DND-41 (cell line): ENCODE data around the gene ZNF544.

Experiments
- ATAC-seq: fragments of 200-7000 bp; cut with Tn5 transposase; 3 replicates; pipeline ENCODE4 v1.9.1; 2021; ENCODE audit warnings: low read depth; ENCODE audit not compliant: insufficient read depth
- DNase-seq: peaks from one replicate; pipeline ENCODE4 v3.0.0-alpha.2; 2020
- H2AFZ ChIP-seq: 2 replicates; pipeline ENCODE4 v1.6.0; 2012; ENCODE audit warnings: low read depth, low read length
- H3K27ac ChIP-seq: 2 replicates; pipeline ENCODE4 v1.5.1; 2012; ENCODE audit warnings: low read length, inconsistent platforms
- H3K27me3 ChIP-seq: fragments of 200-600 bp; sonication (generic); 2 replicates; pipeline ENCODE4 v1.6.0; 2012; ENCODE audit warnings: low read length, mild to moderate bottlenecking, inconsistent platforms; ENCODE audit not compliant: insufficient read depth, poor library complexity
- H3K36me3 ChIP-seq: 2 replicates; pipeline ENCODE4 v1.5.1; 2012; ENCODE audit warnings: low read length, inconsistent platforms; ENCODE audit not compliant: insufficient read depth
- H3K4me1 ChIP-seq: 2 replicates; pipeline ENCODE4 v1.5.1; 2012; ENCODE audit warnings: mild to moderate bottlenecking, low read length; ENCODE audit not compliant: insufficient read depth
- H3K4me2 ChIP-seq: 2 replicates; pipeline ENCODE4 v1.6.0; 2012; ENCODE audit warnings: mild to moderate bottlenecking, moderate library complexity, low read length, inconsistent platforms; ENCODE audit not compliant: insufficient read depth
- H3K4me3 ChIP-seq, 2 experiments: fragments of 200-600 bp in 1 of 2; shearing (Covaris generic) in 1 of 2; 2 replicates each; pipeline ENCODE4 v1.5.1; 2012 to 2016; ENCODE audit warnings: inconsistent platforms in 2 of 2, low read length in 2 of 2, mild to moderate bottlenecking in 2 of 2, low read depth in 1 of 2, moderate library complexity in 1 of 2
- H3K79me2 ChIP-seq: 2 replicates; pipeline ENCODE4 v1.6.0; 2012; ENCODE audit warnings: low read length, inconsistent platforms; ENCODE audit not compliant: insufficient read depth
- H3K9ac ChIP-seq: 2 replicates; pipeline ENCODE4 v1.6.0; 2012; ENCODE audit warnings: low read depth, mild to moderate bottlenecking, inconsistent platforms, low read length, moderate library complexity
- H3K9me3 ChIP-seq: 2 replicates; pipeline ENCODE4 v1.5.1; 2012; ENCODE audit warnings: low read length, moderate library complexity, mild to moderate bottlenecking, inconsistent platforms; ENCODE audit not compliant: insufficient read depth, severe bottlenecking
- H4K20me1 ChIP-seq: 2 replicates; pipeline ENCODE4 v1.6.0; 2012; ENCODE audit warnings: low read length; ENCODE audit not compliant: insufficient read depth
- CTCF ChIP-seq: IDR thresholded peaks from 2 replicates; pipeline ENCODE4 v1.5.1; 2012; ENCODE audit warnings: borderline replicate concordance, low read length, moderate library complexity, mild to moderate bottlenecking; ENCODE audit not compliant: poor library complexity, severe bottlenecking; ENCODE audit errors: extremely low read depth
- EZH2 ChIP-seq: IDR thresholded peaks from 3 replicates; pipeline ENCODE4 v1.6.1; 2012; ENCODE audit warnings: borderline replicate concordance, low read depth, mild to moderate bottlenecking, moderate library complexity, low read length, inconsistent platforms; ENCODE audit not compliant: severe bottlenecking

ZNF544 gene

DNA sequence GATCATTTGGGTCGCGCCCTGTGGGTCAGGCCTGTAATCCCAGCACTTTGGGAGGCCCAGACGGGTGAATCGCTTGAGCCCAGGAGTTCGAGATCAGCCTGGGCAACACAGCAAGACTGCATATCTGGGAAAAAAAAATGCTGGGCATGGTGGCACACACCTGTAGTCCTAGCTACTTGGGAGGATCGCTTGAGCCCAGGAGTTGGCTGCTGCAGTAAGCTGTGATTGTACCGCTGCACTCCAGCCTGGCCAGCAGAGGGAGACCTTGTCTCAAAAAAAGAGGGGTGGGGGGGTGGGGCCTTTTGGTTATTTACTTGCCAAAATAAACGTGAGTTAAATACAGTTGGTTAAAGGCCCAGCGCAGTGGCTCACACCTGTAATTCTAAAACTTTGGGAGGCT lies 9.8 kb upstream of the ZNF544 start:
- H3K4me1 ChIP-seq: 0 out of 2 replicates have a peak, but pooled peaks cover 2% of the 10 kb centered on the region
- H3K9me3 ChIP-seq: peaks cover 4% of the 10 kb centered on the region
- ATAC-seq: peak; percentile 74
- no peak overlapping the region for H3K4me3 ChIP-seq
- no peaks in the 10 kb centered on the region for H3K79me2 ChIP-seq
- no peaks in the 10 kb centered on the region for H4K20me1 ChIP-seq
- no peak overlapping the region for H2AFZ ChIP-seq
- peak; percentile 44 for DNase-seq
- no peaks in the 10 kb centered on the region for H3K36me3 ChIP-seq
- H3K27ac ChIP-seq: no peak overlapping the region
- TF ChIP-seq EZH2: no peak
- peak; percentile 58 for TF ChIP-seq CTCF
- H3K27me3 ChIP-seq: no peaks in the 10 kb centered on the region
- no peak overlapping the region for H3K4me2 ChIP-seq
- H3K9ac ChIP-seq: no peak overlapping the region

DNA sequence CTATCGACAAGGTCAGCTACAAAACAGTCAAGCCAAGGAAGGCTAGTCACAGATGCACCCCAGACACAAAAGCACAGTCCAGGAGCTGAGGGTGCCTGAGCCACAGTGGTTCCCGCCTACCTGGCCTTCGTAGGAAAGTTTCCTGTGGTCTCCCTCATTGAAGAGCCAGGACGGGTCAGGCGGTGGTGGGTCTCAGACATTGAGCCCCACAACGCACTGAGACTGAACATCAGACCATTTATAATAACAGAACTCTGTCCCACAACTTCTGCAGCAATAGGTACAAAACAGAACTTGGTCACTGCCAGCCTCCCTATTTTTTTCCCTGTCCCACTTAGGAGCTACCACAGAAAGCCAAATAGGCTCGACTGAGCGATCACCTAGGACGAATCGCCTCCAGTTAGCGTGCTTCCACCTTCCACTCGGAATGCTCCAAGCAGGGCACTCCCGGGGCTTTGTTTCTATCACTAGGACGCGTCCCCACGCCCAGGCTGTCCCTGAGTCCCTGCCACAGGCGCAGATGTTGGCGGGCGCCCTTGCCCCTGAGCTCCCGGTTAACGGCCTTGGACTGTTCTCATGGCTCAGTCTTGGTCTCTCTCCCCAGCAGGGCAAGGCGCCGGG lies 640 bp upstream of the ZNF544 start:
- H3K27me3 ChIP-seq: no peaks in the 10 kb centered on the region
- H4K20me1 ChIP-seq: no peaks in the 10 kb centered on the region
- peak overlapping the region; percentile 76 for H3K9ac ChIP-seq
- peaks cover 19% of the 10 kb centered on the region for H3K9me3 ChIP-seq
- H3K36me3 ChIP-seq: peaks cover 33% of the 10 kb centered on the region
- H3K4me2 ChIP-seq: peak overlapping the region; percentile 77
- no peak for TF ChIP-seq EZH2
- TF ChIP-seq CTCF: no peak
- ATAC-seq (peak; percentile 3; the same call in 2 of the 3 replicates), DNase-seq (no peak)
- H2AFZ ChIP-seq: peak overlapping the region; percentile 72
- H3K27ac ChIP-seq: peak overlapping the region; percentile 90
- H3K79me2 ChIP-seq: peaks cover 40% of the 10 kb centered on the region
- peaks cover 30% of the 10 kb centered on the region for H3K4me1 ChIP-seq
- peak overlapping the region; percentile 42 to 60; a peak in 3 of 4 replicates for H3K4me3 ChIP-seq

DNA sequence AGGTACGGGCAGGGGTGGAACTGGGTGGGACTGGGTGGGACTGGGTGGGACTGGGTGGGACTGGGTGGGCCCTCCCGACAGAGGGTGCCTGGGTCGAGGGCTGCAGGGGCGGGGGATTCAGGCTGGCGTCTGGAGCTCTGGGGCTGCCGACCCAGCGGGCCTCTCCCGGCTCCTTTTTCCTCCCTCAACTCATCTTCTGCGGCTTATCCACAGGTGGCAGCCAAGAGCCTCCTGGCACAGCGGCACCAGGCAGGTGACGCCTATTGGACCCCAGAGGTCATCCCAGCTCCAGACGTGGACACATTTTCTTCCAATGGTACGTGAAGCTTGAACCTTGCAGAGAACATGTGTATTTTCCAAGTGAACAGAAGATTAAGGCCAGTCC lies 533 bp downstream of the ZNF544 start:
- Histone ChIP-seq H3K4me1 (peaks cover 30% of the 10 kb centered on the region), H3K27me3 (no peaks in the 10 kb centered on the region), H3K4me2 (peak overlapping the region; percentile 77), H3K4me3 (peak overlapping the region; percentile 42 to 60; a peak in 3 of 4 replicates), H3K9ac (peak overlapping the region; percentile 76), H3K9me3 (peaks cover 21% of the 10 kb centered on the region), H3K79me2 (peaks cover 40% of the 10 kb centered on the region), H4K20me1 (no peaks in the 10 kb centered on the region), H3K27ac (peak overlapping the region; percentile 90), H2AFZ (peak overlapping the region; percentile 72; the same call in 1 of the 2 replicates), H3K36me3 (peaks cover 45% of the 10 kb centered on the region)
- peak; percentile 50 for ATAC-seq
- peak; percentile 53 for DNase-seq
- TF ChIP-seq CTCF: peak; percentile 45
- TF ChIP-seq EZH2: no peak
